ENCODE measurements around the gene TRPM4. TPM values are rescaled to one million over a fixed set of nuclear protein-coding genes. Genes with fewer than 3 reads are reported as not detected.

The TRPM4 gene
- total RNA-seq, 4 donors from 2014 or later, result 19.9 to 38.8 (median 27.9) TPM

GRCh38 chr19:49111218-49111998 is 46.2 kb upstream of the TRPM4 start:
- H3K36me3 ChIP-seq, result peaks cover 23 to 32% (median 30%) of the 10 kb centered on the region in 4 donors
- WGBS, result 84% methylated on average over 11 of the region's 11 CpGs
- no peaks in the 10 kb centered on the region for H3K9me3 ChIP-seq
- intact Hi-C loops (cut with DNase I), result loop anchor here (5.0 kb wide), 1 partner anchor 36 kb away; no protein-coding TSS in a partner anchor
- H3K4me1 ChIP-seq, result peaks cover 23 to 44% (median 28%) of the 10 kb centered on the region in 4 donors
- no peak for DNase-seq (ENCODE audit: extremely low spot score)
- H3K4me3 ChIP-seq, result no peak overlapping the region
- TF ChIP-seq CTCF (IDR thresholded peaks at IDR 0.05), result no peak
- TF ChIP-seq EP300 (IDR thresholded peaks at IDR 0.05), result no peak
- no peak for TF ChIP-seq POLR2A (IDR thresholded peaks at IDR 0.05; ENCODE audit: low read depth)
- TF ChIP-seq POLR2AphosphoS5 (IDR thresholded peaks at IDR 0.05), result no peak
- no peak overlapping the region for H3K27ac ChIP-seq (replicated peaks in 1 of 4)
- no peaks in the 10 kb centered on the region for H3K27me3 ChIP-seq

- DNase-seq (ENCODE audit: extremely low spot score), result no peak
- Histone ChIP-seq H3K27me3 (no peaks in the 10 kb centered on the region), H3K9me3 (no peaks in the 10 kb centered on the region), H3K4me3 (peak within 1 kb of the TSS; percentile 89 to 97 (median 93)), H3K27ac (replicated peaks in 1 of 4) (peak within 1 kb of the TSS; percentile 84 to 91 (median 90)), H3K4me1 (peaks cover 34 to 55% (median 44%) of the 10 kb centered on the region in 4 donors), H3K36me3 (peaks cover 3 to 6% (median 5%) of the 10 kb centered on the region in 4 donors)
- 2% methylated on average over 40 of the region's 66 CpGs for WGBS
- TF ChIP-seq EP300 (IDR thresholded peaks at IDR 0.05), result no peak
- peak; percentile 45 to 70 (median 67) for TF ChIP-seq CTCF (IDR thresholded peaks at IDR 0.05)
- no peak for TF ChIP-seq POLR2A (IDR thresholded peaks at IDR 0.05; ENCODE audit: low read depth)
- intact Hi-C loops (cut with DNase I), result loop anchor here (5.0 kb wide), 1 partner anchor 33 kb away; no protein-coding TSS in a partner anchor
These were observed 43.6 kb upstream of the TRPM4 start, which contains the start of gene LIN7B for GRCh38 chr19:49113762-49114629. TSS of gene LIN7B (plus strand) at chr19:49114370. CDS start at chr19:49114405, 35 bp downstream.

GRCh38 chr19:49114630-49115363 is 42.8 kb upstream of the TRPM4 start:
- TF ChIP-seq EP300 (IDR thresholded peaks at IDR 0.05) (no peak), POLR2A (IDR thresholded peaks at IDR 0.05; ENCODE audit: low read depth) (no peak), POLR2AphosphoS5 (IDR thresholded peaks at IDR 0.05) (peak; percentile 44 to 45)
- DNase-seq (ENCODE audit: extremely low spot score), result no peak
- Histone ChIP-seq H3K4me1 (peaks cover 40 to 63% (median 50%) of the 10 kb centered on the region in 4 donors), H3K27me3 (no peaks in the 10 kb centered on the region), H3K9me3 (no peaks in the 10 kb centered on the region), H3K4me3 (peak overlapping the region; percentile 89 to 97 (median 93)), H3K27ac (replicated peaks in 1 of 4) (peak overlapping the region; percentile 84 to 91 (median 90)), H3K36me3 (peaks cover 0 to 4% (median 0%) of the 10 kb centered on the region in 4 donors)
- intact Hi-C loops (cut with DNase I), result loop anchor here (5.0 kb wide), 1 partner anchor 33 kb away; no protein-coding TSS in a partner anchor
- WGBS, result 21% methylated on average over 28 of the region's 68 CpGs

GRCh38 chr19:49116544-49116943 is 41.0 kb upstream of the TRPM4 start:
- intact Hi-C loops (cut with DNase I), result no loop called here
- 57% methylated on average over 1 of the region's 1 CpG for WGBS
- Histone ChIP-seq H3K9me3 (no peaks in the 10 kb centered on the region), H3K36me3 (peaks cover 0 to 4% (median 0%) of the 10 kb centered on the region in 4 donors), H3K27me3 (no peaks in the 10 kb centered on the region), H3K4me1 (peaks cover 35 to 57% (median 47%) of the 10 kb centered on the region in 4 donors), H3K27ac (replicated peaks in 1 of 4) (peak overlapping the region in 1 of 4 donors; percentile 1), H3K4me3 (no peak overlapping the region)
- no peak for TF ChIP-seq EP300 (IDR thresholded peaks at IDR 0.05)
- no peak for TF ChIP-seq CTCF (IDR thresholded peaks at IDR 0.05)
- TF ChIP-seq POLR2A (IDR thresholded peaks at IDR 0.05; ENCODE audit: low read depth), result no peak
- no peak for TF ChIP-seq POLR2AphosphoS5 (IDR thresholded peaks at IDR 0.05)
- DNase-seq (ENCODE audit: extremely low spot score), result no peak
